Measurements from ENCODE around the gene HOXA5. TPM values are rescaled to one million over a fixed set of nuclear protein-coding genes. Genes with fewer than 3 reads are reported as not detected.

The HOXA5 gene
- total RNA-seq, 2 donors from 2014 or later: 0.99 to 2.6 TPM

DNA sequence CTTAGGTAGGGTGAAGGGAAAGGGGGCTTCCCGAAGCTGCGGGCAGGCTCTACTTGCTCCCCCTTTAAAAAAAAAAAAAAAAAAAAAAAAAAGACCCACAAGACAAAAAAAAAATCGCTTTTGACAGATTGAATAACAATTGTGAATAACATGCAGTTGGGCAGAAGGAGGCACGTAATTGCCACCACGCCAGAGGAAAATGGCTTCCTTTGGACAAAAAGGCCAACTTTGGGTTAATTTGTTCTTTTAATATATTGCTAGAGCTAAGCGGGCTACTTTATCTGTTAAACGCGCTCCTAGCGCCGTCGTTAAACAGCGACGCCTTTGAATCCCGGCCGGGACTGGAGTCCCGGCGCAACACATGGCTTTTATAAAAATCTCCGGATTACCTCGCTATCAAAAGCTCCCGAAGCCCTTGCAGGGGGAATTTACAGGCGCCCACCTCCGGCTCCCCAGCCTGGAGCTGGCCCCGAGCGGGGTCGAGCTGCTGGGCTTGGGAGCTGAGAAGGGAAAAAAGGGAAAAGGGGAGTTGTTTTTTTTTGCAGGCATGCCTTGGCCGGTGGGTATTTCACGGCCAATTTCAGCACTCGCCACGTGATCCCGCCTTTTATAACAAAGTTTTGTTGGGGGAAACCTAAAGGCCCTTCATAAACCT, 40.3 kb upstream of the HOXA5 start:
- 7 to 9% methylated on average over 30 of the region's 30 CpGs for WGBS, 2 donors
- Histone ChIP-seq H3K4me3 (no peak overlapping the region), H3K9me3 (no peaks in the 10 kb centered on the region), H3K27me3 (peaks cover 14 to 78% of the 10 kb centered on the region in 2 donors), H3K36me3 (replicated peaks in 1 of 2; ENCODE audit: insufficient read depth in 1 of 2, low read depth in 2 of 2) (no peaks in the 10 kb centered on the region), H3K4me1 (peaks cover 58% of the 10 kb centered on the region), H3K27ac (no peak overlapping the region)
- DNase-seq: peak in 2 of 4 donors; percentile 8 to 9
- no peak for TF ChIP-seq CTCF (IDR thresholded peaks at IDR 0.05)
- TF ChIP-seq POLR2A (IDR thresholded peaks at IDR 0.05): no peak
- intact Hi-C loops (cut with DNase I): no loop called here
- ATAC-seq: no peak

DNA sequence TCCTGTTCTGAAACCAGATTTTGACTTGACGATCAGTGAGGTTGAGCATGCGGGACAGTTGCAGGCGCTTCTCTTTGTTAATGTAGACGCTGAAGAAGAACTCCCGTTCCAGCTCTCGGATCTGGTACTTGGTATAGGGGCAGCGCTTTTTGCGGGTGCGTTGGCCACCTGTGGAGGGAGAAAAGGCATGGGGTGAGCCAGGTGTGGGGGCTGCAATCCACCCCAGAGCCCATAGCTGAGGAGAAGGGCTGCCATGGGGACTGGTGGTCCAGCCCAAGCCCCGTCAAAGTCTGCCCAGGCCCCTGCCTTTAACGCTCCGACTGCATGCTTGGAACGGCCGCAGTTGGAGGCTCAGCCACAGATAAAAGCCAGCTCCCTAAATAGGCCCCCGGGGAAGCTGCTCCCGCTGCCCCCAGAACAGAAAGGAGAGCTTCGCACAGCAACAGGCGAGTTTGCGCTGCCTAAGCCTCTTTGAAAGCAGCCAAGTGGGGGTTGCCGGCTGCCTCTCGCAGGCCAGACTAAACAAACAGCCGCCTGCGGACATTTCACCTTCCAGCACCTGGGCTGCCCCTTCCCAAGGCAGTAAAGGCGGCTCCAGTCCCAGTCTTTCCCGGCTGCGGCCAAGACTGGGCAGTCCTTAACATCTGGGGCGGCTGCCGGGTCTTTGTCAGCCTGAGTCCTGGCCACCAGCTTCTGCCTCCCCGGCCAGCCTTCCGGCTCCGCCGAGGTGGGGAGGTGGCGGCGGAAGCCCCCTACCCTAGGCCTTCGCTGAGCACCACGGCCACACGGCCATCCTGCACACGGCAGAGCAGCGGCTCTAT, 39.6 kb upstream of the HOXA5 start:
- TF ChIP-seq CTCF (IDR thresholded peaks at IDR 0.05): no peak
- DNase-seq: peak in 2 of 4 donors; percentile 8 to 10
- no peak overlapping the region for H3K4me3 ChIP-seq
- intact Hi-C loops (cut with DNase I): no loop called here
- no peak overlapping the region for H3K27ac ChIP-seq
- no peaks in the 10 kb centered on the region for H3K36me3 ChIP-seq (replicated peaks in 1 of 2; ENCODE audit: insufficient read depth in 1 of 2, low read depth in 2 of 2)
- H3K4me1 ChIP-seq: peaks cover 51% of the 10 kb centered on the region
- 9 to 12% methylated on average over 18 to 39 of the region's 39 CpGs for WGBS, 2 donors
- H3K9me3 ChIP-seq: no peaks in the 10 kb centered on the region
- peaks cover 14 to 77% of the 10 kb centered on the region in 2 donors for H3K27me3 ChIP-seq
- no peak for ATAC-seq

- 22 to 31% methylated on average over 4 of the region's 4 CpGs for WGBS, 2 donors
- Histone ChIP-seq H3K36me3 (replicated peaks in 1 of 2; ENCODE audit: insufficient read depth in 1 of 2, low read depth in 2 of 2) (no peaks in the 10 kb centered on the region), H3K4me3 (no peak overlapping the region), H3K4me1 (peaks cover 45% of the 10 kb centered on the region), H3K27ac (no peak overlapping the region), H3K9me3 (no peaks in the 10 kb centered on the region), H3K27me3 (peaks cover 14 to 73% of the 10 kb centered on the region in 2 donors)
- intact Hi-C loops (cut with DNase I): no loop called here
- TF ChIP-seq CTCF (IDR thresholded peaks at IDR 0.05): no peak
- no peak for TF ChIP-seq POLR2A (IDR thresholded peaks at IDR 0.05)
- DNase-seq (peak in 2 of 4 donors; percentile 2 to 8), ATAC-seq (no peak)
Observed at GRCh38 chr7:27182285-27182841, 38.9 kb upstream of the HOXA5 start.

DNA sequence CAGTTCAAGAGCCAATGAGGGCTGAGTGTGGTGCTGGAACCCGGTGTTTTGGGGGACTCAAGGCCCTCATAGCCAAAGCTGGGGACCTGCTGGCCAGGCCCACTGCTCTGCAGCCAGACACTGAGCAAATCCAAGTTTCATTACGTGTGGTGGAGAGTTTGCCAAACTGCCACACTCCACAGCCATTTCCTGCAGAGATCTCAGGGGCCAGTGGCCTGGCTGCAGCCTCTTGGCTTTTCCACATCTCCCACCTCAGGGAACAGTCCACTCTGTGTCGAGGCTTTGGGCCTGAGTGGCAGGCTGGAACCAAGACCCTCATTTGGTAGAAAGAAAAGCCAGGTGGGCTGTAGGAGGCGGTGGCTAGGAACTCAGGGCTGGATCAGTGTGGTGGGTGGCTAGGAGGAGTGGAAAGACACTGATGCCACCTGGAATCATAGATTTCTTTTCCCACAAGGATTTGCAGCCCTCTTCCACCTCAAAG, 38.4 kb upstream of the HOXA5 start:
- no peaks in the 10 kb centered on the region for H3K36me3 ChIP-seq (replicated peaks in 1 of 2; ENCODE audit: insufficient read depth in 1 of 2, low read depth in 2 of 2)
- H3K27ac ChIP-seq: no peak overlapping the region
- peaks cover 45% of the 10 kb centered on the region for H3K4me1 ChIP-seq
- intact Hi-C loops (cut with DNase I): no loop called here
- ATAC-seq (no peak), DNase-seq (peak in 2 of 4 donors; percentile 7)
- no peaks in the 10 kb centered on the region for H3K9me3 ChIP-seq
- no peak for TF ChIP-seq CTCF (IDR thresholded peaks at IDR 0.05)
- no peak for TF ChIP-seq POLR2A (IDR thresholded peaks at IDR 0.05)
- no peak overlapping the region for H3K4me3 ChIP-seq
- 35 to 59% methylated on average over 4 of the region's 4 CpGs for WGBS, 2 donors
- peaks cover 14 to 74% of the 10 kb centered on the region in 2 donors for H3K27me3 ChIP-seq
